Fibroblast of lung (primary cell): ENCODE data around the gene SH3BP4. TPM values are rescaled to one million over a fixed set of nuclear protein-coding genes. Genes with fewer than 3 reads are reported as not detected.

Experiments
- DNase-seq, 2 donors: peaks; one replicate each; pipeline versions ENCODE4 v3.0.0 to v3.0.0-alpha.2; 2010; ENCODE audit warnings: low read depth in 2 of 2
- H2AFZ ChIP-seq: 2 replicates; pipeline ENCODE4 v1.5.1; 2012; ENCODE audit warnings: low read length, control low read depth, inconsistent platforms
- H3K27ac ChIP-seq: 2 replicates; pipeline ENCODE4 v1.5.1; 2011; ENCODE audit warnings: low read length, control low read depth; ENCODE audit not compliant: insufficient read depth
- H3K27me3 ChIP-seq: 2 replicates; pipeline ENCODE4 v1.5.1; 2011; ENCODE audit warnings: mild to moderate bottlenecking, low read length; ENCODE audit not compliant: control insufficient read depth, insufficient read depth
- H3K36me3 ChIP-seq: 2 replicates; pipeline ENCODE4 v1.5.1; 2011; ENCODE audit warnings: low read length; ENCODE audit not compliant: control insufficient read depth, insufficient read depth
- H3K4me1 ChIP-seq: 2 replicates; pipeline ENCODE4 v1.5.1; 2011; ENCODE audit warnings: low read length; ENCODE audit not compliant: control insufficient read depth, insufficient read depth; ENCODE audit errors: extremely low read depth
- H3K4me2 ChIP-seq: 2 replicates; pipeline ENCODE4 v1.5.1; 2011; ENCODE audit warnings: low read length, control low read depth; ENCODE audit not compliant: insufficient read depth; ENCODE audit errors: extremely low read depth
- H3K4me3 ChIP-seq, 4 experiments: fragments of 200-600 bp in 1 of 4; sonication (generic) in 1 of 4; replicated peaks in 1 of 4; 2 replicates each; pipeline ENCODE4 v1.5.1; 2011 to 2016; ENCODE audit warnings: low read length in 4 of 4, low read depth in 3 of 4, mild to moderate bottlenecking in 3 of 4, control low read depth in 2 of 4, inconsistent platforms in 1 of 4, mixed read lengths in 1 of 4; ENCODE audit not compliant: insufficient read depth in 1 of 4; ENCODE audit errors: control extremely low read depth in 1 of 4
- H3K79me2 ChIP-seq: 2 replicates; pipeline ENCODE4 v1.5.1; 2012; ENCODE audit warnings: mild to moderate bottlenecking, low read length, inconsistent platforms; ENCODE audit not compliant: control insufficient read depth, insufficient read depth
- H3K9ac ChIP-seq: 2 replicates; pipeline ENCODE4 v1.5.1; 2011; ENCODE audit warnings: mild to moderate bottlenecking, low read length, control low read depth; ENCODE audit not compliant: insufficient read depth
- H3K9me3 ChIP-seq: 2 replicates; pipeline ENCODE4 v1.5.1; 2012; ENCODE audit warnings: low read depth, low read length; ENCODE audit not compliant: control insufficient read depth, insufficient read depth
- H4K20me1 ChIP-seq: 2 replicates; pipeline ENCODE4 v1.5.1; 2011; ENCODE audit warnings: low read length; ENCODE audit not compliant: control insufficient read depth, insufficient read depth; ENCODE audit errors: extremely low read depth
- EZH2 ChIP-seq: IDR thresholded peaks from 2 replicates; pipeline ENCODE4 v1.5.1; 2012; ENCODE audit warnings: low read length, control low read depth, mild to moderate bottlenecking; ENCODE audit errors: missing control alignments
- polyA plus RNA-seq, 2 donors: library from polyadenylated mRNA; depleted of rRNA in 1 of 2; stranded (reverse) in 1 of 2; unstranded in 1 of 2; fragments of >200 nt; gene quantifications; 2 replicates each; pipeline ENCODE4 v1.2.1, GENCODE V29; 2011 to 2012; ENCODE audit warnings: missing spikeins in 1 of 2
- total RNA-seq: library from RNA; depleted of rRNA; stranded (reverse); fragments of >200 nt; gene quantifications from 2 replicates; pipeline ENCODE4 v1.2.1, GENCODE V29; 2014
- TF ChIP-seq, protein P1 (sequence below), 2 donors: IDR thresholded peaks in 1 of 2; conservative IDR thresholded peaks in 1 of 2; 1 replicate in 1 of 2; 2 replicates in 1 of 2; pipeline ENCODE4 v1.5.1; 2011 to 2012; ENCODE audit warnings: low read length in 2 of 2, control low read depth in 1 of 2, inconsistent platforms in 1 of 2, low read depth in 1 of 2, mild to moderate bottlenecking in 1 of 2

Gene SH3BP4
- total and polyA plus RNA-seq, 2 donors (not counting 1 experiment from before 2014, with no cell fraction given) = 74.8 to 86.6 TPM

DNA sequence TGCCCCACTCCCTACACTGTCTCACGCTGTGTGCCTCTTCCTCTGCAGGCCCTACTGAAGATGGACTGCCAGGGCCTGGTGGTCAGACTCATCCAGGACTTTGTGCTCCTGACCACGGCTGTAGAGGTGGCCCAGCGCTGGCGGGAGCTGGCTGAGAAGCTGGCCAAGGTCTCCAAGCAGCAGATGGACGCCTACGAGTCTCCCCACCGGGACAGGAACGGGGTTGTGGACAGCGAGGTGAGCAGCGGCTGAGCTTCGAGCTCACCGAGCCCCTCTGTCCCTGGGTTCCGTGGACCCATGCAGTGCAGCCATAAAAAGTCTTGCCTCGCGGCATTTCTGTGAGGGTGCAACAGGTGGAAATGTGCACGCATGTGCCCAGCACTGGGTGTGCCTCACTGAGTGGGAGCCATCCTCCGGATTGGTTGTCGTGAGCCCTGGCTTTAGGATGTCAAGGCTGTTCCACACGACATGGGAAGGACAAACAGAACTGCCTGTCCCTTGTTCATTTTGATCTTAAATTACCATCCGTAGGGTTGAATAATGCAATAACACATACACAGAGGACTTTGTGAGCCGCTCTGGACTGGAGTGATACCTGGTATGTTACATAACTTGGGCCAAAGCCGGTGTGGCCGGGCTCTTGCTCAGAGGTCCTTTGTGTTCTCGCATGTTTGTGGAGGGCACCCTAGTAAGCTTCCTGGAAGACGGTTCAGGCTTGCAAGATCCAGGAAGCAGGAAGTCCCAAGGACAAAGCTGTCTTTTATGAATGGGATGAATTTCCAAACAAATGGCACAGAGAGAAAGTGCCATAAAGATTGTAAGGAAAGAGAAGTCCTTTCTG lies 100.9 kb downstream of the SH3BP4 start:
- Histone ChIP-seq H4K20me1 (no peaks in the 10 kb centered on the region), H3K9ac (no peak overlapping the region), H3K9me3 (no peaks in the 10 kb centered on the region), H3K4me3 (no peak overlapping the region), H3K27ac (no peak overlapping the region), H3K4me1 (peaks cover 11% of the 10 kb centered on the region), H3K27me3 (no peaks in the 10 kb centered on the region), H3K36me3 (peaks cover 34% of the 10 kb centered on the region), H3K79me2 (peaks cover 46% of the 10 kb centered on the region), H3K4me2 (no peak overlapping the region), H2AFZ (no peak overlapping the region)
- no peak for TF ChIP-seq EZH2
- TF ChIP-seq, protein P1, sequence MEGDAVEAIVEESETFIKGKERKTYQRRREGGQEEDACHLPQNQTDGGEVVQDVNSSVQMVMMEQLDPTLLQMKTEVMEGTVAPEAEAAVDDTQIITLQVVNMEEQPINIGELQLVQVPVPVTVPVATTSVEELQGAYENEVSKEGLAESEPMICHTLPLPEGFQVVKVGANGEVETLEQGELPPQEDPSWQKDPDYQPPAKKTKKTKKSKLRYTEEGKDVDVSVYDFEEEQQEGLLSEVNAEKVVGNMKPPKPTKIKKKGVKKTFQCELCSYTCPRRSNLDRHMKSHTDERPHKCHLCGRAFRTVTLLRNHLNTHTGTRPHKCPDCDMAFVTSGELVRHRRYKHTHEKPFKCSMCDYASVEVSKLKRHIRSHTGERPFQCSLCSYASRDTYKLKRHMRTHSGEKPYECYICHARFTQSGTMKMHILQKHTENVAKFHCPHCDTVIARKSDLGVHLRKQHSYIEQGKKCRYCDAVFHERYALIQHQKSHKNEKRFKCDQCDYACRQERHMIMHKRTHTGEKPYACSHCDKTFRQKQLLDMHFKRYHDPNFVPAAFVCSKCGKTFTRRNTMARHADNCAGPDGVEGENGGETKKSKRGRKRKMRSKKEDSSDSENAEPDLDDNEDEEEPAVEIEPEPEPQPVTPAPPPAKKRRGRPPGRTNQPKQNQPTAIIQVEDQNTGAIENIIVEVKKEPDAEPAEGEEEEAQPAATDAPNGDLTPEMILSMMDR (conservative IDR thresholded peaks at IDR 0.05 in 1 of 2, IDR thresholded peaks at IDR 0.05 in 1 of 2; ENCODE audit: low read depth in 1 of 2, low read length in 2 of 2) = no peak
- no peak for DNase-seq

DNA sequence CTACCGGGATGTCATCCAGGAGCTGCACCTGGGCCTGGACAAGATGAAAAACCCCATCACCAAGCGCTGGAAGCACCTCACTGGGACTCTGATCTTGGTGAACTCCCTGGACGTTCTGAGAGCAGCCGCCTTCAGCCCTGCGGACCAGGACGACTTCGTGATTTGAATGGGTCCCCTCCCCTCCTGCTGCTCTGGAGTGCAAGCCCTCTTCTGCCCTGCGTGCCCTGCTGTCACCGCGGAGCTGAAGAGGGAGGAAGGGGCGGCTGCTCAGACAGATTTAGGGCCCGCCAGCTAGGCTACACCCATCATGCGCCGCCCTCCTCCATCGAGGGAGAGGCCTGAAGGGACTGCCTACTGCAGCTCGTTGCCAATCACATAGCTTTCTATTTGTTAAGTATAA lies 101.8 kb downstream of the SH3BP4 start:
- Histone ChIP-seq H3K36me3 (peaks cover 32% of the 10 kb centered on the region), H3K9me3 (no peaks in the 10 kb centered on the region), H3K27ac (no peak overlapping the region), H3K79me2 (peaks cover 37% of the 10 kb centered on the region), H3K9ac (no peak overlapping the region), H3K27me3 (no peaks in the 10 kb centered on the region), H3K4me2 (no peak overlapping the region), H2AFZ (no peak overlapping the region), H3K4me3 (no peak overlapping the region), H4K20me1 (no peaks in the 10 kb centered on the region), H3K4me1 (peaks cover 9% of the 10 kb centered on the region)
- no peak for DNase-seq
- TF ChIP-seq, protein P1 (conservative IDR thresholded peaks at IDR 0.05 in 1 of 2, IDR thresholded peaks at IDR 0.05 in 1 of 2; ENCODE audit: low read depth in 1 of 2, low read length in 2 of 2) = no peak
- no peak for TF ChIP-seq EZH2

DNA sequence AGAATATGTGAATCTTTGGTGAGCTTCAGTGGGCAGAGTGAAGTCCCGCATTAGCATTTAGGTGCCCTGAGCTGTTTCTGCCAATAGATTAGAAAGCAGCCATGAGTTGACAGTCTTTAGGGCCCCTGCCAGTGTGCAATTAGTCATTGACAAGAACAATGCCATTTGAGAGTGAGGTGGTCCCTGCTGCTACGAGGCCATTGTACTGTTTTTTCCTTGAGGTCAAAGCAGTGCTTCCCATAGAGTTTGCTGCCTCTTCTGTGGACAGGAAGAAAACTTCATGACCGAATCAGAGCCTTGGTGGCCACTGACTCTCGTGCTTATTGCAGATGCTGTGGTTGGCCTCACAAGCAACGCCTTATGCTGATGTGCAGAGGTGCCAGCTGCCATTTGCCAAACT lies 102.7 kb downstream of the SH3BP4 start:
- H3K27ac ChIP-seq = no peak overlapping the region
- no peak overlapping the region for H3K9ac ChIP-seq
- peaks cover 29% of the 10 kb centered on the region for H3K79me2 ChIP-seq
- peaks cover 28% of the 10 kb centered on the region for H3K36me3 ChIP-seq
- H3K4me3 ChIP-seq = no peak overlapping the region
- TF ChIP-seq, protein P1 (conservative IDR thresholded peaks at IDR 0.05 in 1 of 2, IDR thresholded peaks at IDR 0.05 in 1 of 2; ENCODE audit: low read depth in 1 of 2, low read length in 2 of 2) = no peak
- no peak for TF ChIP-seq EZH2
- H3K4me2 ChIP-seq = no peak overlapping the region
- no peaks in the 10 kb centered on the region for H4K20me1 ChIP-seq
- no peaks in the 10 kb centered on the region for H3K9me3 ChIP-seq
- DNase-seq = peak in 1 of 2 donors; percentile 42
- no peak overlapping the region for H2AFZ ChIP-seq
- H3K27me3 ChIP-seq = no peaks in the 10 kb centered on the region
- H3K4me1 ChIP-seq = peaks cover 9% of the 10 kb centered on the region
